GM19438 (cell line): ENCODE results near the gene SMARCA1.
"Not testable (repeated sequence)": the region's sequence is repeated elsewhere in the genome, so short reads cannot be mapped to it uniquely, and the experiment has no call there.

Experiments used
- ATAC-seq: cut with Tn5 transposase; IDR thresholded peaks from one replicate; pipeline ENCODE4 v1.9.1; 2021; ENCODE audit warnings: low read depth; ENCODE audit not compliant: unreplicated experiment

Gene SMARCA1

DNA sequence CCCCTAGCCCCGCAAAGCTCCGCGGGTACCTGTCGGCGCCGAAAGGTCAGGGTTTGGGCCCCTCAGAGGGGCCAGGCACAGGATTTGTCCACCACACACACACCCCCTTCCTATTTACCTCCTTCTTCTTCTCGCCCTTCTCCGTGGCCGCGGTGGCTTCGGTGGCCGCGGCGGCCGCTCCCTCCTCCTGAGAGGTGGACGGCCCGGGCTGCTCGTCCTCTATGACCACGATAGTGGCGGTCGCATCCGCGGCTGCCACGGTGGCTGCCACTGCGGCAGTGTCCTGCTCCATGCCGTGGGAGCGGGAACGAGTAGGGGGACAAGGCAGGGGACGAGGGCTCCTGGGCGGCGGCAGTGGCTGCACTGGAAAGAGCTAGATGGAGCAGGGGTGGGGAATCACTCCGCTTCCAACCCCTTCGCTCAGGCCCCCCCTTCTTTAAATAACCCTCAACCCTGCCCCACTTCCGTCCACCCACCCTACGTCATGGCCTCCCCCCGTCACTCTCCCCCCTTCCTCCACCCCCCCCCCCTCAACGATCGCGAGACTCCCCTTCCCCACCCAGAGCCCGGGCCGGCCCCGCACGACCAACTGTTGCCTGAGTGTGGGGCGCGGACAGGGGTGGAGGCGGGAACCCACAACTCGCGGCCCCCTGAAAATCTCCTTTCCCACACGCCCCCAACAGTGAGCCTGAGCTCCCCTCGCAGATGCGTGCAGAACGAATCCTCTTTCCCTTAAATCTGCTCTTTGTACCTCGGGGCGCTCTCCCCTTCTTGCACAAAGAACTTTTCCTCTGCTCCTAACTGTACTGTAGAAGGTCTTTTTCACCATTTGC lies at the start of gene SMARCA1:
TSS of gene SMARCA1 (minus strand) at position 412 of the 833 bp plus-strand sequence. CDS start at position 292, 120 bp downstream.
- no peak for ATAC-seq

- no peak for ATAC-seq
Measured at GRCh38 chrX:129572422-129572821, 49.1 kb upstream of the SMARCA1 start.

- no peak for ATAC-seq
Measured at GRCh38 chrX:129568349-129568748, 45.1 kb upstream of the SMARCA1 start.

DNA sequence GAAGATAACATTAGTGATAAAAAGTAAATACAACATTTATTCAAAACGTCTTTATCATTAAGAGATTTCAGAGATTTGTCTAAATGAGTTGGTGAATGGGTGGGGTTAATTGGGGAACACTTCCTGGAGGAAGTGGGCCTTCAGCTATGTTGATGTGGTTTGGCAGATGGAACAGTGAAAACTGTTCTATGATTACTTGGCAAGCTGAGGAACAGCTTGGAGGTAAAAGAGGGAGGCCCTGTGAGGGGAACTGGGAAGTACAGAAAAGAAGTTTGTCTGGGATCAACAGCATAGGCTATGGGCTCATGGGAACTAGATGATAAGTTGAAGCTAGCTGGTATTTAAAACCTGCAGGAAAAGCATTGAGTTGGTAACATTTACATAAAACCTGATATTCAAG lies 42.8 kb upstream of the SMARCA1 start:
- ATAC-seq: no peak

- no peak for ATAC-seq
Measured at GRCh38 chrX:129565046-129565650, 41.9 kb upstream of the SMARCA1 start.

GRCh38 chrX:129564345-129564744 lies 41.1 kb upstream of the SMARCA1 start:
- ATAC-seq: not testable (repeated sequence)

DNA sequence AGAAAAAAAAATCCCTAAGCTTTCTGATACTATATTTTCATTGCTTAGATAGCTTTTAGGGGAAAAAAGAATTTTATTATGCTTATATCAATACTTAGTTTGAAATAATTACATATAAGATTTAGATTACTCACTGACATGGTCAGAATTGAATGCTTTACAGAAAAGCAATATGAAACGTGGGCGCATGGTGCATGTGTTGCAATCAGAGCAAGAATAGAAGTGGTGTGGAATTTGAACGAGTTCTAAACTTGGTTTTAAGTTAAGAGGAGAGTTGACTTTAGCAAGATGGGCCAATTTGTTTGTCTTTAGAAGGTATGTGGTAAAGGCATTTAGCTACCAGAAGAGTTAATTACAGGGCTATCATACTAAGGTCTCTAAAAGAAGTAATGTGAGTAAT lies 38.2 kb upstream of the SMARCA1 start:
- no peak for ATAC-seq

- no peak for ATAC-seq
Measured at GRCh38 chrX:129559783-129560182, 36.5 kb upstream of the SMARCA1 start.

DNA sequence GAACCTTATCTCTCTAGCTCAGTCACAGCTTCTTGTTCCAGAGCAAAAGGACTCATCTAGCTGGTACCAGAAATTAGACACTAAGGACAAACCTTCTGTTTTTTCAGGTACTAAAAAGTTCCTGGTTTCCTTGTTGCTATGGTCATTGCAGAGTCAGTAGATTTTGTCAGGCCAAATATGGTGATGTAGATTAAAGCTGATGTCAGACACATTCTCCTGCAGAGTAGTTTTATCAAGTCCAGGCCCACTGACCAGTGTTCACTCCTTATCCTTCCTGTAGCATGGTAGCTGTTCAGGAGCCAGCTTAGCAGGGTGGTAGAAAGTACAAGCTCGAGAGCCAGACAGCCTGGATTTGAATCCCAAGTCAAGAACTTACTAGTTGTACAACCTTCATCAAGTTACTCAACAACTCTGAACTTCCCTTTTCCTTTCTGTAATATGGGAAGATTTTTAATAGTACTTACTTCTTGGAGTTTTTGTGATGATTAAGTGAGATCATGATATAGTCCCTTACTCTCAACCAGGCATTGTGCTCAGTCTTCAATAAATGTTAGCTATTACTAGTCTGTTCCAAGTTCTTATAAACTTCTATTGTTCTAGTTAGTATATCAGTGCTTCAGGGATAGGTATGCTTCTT lies 34.7 kb upstream of the SMARCA1 start:
- no peak for ATAC-seq

DNA sequence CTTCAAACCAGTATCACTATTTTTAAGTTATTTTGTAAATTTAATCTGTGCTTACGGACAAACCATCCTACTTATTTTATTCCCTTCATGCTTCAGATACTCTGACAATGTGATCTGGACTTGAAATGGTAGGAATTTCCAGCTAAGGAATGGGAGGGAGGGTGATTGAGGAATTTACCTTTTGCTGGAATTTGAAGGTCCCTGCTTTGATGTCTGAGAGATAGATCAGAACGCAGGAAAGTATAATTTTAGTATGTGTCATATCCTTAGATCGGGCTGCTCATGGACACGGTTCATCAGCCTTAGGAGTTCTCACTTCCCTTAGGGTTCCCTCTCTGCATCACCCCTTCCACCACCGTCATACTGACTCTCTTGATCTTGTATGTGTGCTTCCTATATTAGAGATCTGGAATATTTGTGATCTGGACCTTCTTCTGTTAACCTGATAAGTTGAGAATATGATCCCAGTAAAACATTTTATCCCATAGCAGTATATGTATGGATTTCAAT lies 33.6 kb upstream of the SMARCA1 start:
- no peak for ATAC-seq

GRCh38 chrX:129554816-129555215 lies 31.5 kb upstream of the SMARCA1 start:
- ATAC-seq: not testable (repeated sequence)

- peak; percentile 95 for ATAC-seq
Measured at GRCh38 chrX:129553619-129554288, 30.5 kb upstream of the SMARCA1 start.

DNA sequence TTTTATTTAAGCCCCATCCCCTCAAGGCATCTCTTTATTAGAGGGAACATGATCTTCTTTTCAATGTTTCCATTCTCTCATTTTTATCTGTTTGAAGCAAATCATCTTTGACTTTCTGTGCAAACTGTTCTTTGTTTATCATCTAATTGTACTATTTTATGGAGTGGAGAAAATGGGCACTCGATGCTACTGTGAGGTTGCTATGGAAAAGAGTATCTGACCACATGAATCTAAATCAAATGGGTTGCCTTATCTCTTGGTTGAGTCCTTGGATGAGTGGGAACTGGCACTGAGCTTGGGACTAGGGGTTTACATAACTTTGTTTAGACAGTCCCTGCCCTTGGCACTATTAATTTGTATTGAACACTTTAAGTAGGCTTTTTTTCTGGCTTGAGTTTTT lies 25.8 kb upstream of the SMARCA1 start:
- no peak for ATAC-seq

DNA sequence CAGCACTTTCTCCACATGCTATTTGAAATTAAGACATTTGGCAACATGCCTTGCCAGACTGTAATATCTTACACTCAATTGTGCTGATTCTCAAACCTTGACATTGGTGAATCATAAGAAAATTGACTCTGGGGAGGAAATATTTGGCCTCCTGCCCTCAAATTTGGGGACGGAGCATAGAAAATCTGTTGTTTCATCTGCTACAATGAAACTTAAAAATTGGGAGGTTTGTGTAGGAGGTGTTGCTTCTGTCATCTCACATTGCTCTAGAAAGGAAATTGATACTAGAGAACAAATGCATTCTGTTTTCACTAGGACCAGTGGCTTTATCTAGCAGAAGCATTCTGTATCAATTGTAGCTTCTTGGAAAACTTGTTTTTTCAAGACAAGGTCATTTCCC lies 22.1 kb upstream of the SMARCA1 start:
- ATAC-seq: no peak

DNA sequence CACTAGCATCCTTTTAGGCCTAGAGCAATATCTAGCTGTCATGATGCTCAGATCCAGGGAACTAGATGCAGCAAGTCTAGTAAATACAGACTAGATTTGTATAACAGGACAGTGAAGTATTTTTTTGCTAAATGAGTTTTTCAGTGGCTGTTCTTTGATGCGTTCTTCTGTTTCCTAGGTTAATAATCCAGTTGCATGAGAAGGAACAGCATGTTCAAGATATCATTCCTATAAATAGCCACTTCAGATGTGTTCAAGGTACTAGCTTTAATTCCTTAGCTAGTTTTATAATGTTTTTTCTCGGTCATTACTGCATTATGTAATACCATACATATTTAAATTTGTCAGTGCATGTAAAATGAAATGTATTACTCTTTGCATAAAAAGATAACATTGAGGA lies 21.5 kb upstream of the SMARCA1 start:
- ATAC-seq: no peak

GRCh38 chrX:129540722-129541184 lies 17.5 kb upstream of the SMARCA1 start:
- ATAC-seq: peak; percentile 49

DNA sequence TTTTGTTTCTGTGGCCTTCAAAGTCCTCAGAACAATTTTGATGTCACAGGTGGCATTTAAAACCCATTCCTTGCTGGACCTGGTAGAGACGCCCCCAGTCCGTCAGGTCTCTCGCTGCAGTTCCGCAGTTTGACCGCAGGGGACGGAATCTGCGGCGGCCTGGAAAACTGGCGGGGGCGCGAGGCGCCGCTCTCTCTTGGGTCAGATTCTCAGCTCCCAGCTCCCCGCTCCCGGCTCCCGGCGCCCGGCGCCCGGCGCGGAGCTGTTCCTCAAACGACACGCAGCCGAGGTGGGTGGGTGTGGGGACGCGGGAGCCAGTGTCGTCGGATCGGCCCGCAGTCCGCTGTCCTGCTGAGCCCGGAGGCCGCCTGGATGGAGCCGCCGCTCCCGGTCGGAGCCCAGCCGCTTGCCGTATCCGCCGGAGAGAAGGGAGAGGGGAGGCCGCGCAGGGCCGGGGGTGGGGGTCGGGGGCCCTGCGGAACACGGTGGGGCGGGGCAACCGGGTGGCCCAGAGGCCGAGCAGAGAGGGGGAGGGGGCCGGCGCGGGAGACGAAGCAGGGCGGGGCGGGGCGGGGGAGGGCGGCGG lies 16.9 kb upstream of the SMARCA1 start, which contains the start of gene OCRL:
TSS of gene OCRL (plus strand) at position 192 of the 586 bp plus-strand sequence. CDS start at position 373, 181 bp downstream.
- ATAC-seq: peak; percentile 96

DNA sequence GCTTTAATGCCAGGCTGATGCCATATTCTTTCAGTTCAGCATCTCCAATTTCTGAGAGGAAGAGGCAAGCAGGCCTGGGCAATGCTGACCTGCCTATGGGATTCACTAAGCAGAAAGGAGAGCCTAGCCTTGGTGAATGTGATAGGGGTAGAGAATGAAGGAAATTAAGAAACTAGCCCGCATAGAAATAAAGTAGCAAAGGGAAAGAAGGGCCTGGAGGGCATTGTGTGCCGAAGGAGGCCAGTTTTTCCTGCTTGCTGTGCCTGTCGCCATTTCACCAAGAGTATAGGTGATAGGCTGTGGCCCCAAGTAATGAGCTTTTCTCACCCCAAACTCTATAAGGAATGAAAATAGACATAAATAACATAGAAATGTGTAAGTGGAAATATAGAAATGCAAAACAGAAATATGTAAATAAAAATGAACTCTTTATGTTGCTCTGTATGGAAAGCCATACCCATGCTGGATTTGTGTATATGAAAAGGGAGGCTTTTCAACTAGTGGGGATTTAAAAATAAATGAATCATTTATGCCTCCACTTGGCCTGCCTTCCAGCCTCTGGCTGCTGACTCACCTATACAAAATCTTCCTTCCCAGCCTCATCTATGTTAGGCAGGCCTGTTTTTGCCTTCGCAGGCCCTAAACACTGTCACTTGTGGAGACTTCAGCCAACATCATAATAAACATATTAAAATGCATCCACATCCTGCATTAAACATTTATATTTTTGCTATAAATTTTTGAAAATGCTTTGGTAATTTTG lies 11.7 kb upstream of the SMARCA1 start:
- no peak for ATAC-seq

DNA sequence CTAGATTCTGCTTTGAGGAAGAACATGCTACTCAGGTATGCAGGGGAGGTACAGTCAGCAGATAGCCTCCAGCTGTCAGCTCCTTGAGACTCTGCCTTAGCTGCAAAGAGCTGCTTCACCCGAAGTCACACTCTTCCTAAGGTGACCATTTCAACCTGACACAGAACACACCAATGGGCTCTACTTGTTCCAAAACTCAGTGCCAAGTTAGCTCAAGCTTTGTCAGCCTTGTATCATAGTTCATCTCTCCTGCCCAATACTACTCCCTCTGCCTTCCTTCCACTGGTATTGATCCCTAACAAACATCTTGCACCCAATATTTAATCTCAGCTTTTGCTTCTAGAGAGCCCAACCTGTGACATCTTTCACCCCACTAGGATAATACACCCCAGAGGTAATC lies 7.8 kb upstream of the SMARCA1 start:
- no peak for ATAC-seq
